OCI-LY1 (cell line): ENCODE data around the gene GRM7.

Experiments
- EZH2 ChIP-seq: fragments of 200-600 bp; sonication (generic), shearing (Covaris generic); IDR thresholded peaks from 2 replicates; pipeline ENCODE4 v1.8.0; 2017; ENCODE audit warnings: borderline replicate concordance, mixed run types, mild to moderate bottlenecking, antibody characterized with exemption, low read length, moderate library complexity, mixed read lengths
- TF ChIP-seq, protein P1 (sequence below): fragments of 200-600 bp; sonication (generic), shearing (Covaris generic); IDR thresholded peaks from 2 replicates; pipeline ENCODE4 v1.5.1; 2017; ENCODE audit warnings: mild to moderate bottlenecking, antibody characterized with exemption, low read length, moderate library complexity, mixed read lengths

DNA sequence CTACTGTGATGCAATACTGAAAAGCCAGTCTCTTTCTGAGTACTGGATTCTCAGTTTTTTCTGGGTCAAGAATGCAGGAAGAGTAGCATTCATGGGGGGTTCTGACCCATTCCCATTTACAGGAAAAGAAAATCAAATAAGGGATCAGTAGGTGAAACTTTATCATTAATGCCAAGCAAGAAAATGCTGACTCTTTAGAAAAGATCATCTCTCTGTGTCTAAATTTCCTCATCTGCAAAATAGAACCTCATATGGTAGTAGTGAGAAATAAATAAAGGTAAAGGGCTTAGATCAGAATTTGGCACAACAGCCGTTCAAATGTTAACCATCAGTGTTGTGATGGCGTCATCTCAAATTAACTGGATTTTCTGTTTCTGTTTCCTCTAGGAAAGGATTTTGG lies 833.1 kb downstream of the GRM7 start:
- TF ChIP-seq, protein P1, sequence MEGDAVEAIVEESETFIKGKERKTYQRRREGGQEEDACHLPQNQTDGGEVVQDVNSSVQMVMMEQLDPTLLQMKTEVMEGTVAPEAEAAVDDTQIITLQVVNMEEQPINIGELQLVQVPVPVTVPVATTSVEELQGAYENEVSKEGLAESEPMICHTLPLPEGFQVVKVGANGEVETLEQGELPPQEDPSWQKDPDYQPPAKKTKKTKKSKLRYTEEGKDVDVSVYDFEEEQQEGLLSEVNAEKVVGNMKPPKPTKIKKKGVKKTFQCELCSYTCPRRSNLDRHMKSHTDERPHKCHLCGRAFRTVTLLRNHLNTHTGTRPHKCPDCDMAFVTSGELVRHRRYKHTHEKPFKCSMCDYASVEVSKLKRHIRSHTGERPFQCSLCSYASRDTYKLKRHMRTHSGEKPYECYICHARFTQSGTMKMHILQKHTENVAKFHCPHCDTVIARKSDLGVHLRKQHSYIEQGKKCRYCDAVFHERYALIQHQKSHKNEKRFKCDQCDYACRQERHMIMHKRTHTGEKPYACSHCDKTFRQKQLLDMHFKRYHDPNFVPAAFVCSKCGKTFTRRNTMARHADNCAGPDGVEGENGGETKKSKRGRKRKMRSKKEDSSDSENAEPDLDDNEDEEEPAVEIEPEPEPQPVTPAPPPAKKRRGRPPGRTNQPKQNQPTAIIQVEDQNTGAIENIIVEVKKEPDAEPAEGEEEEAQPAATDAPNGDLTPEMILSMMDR, result no peak
- TF ChIP-seq EZH2, result no peak
